K562 (cell line): ENCODE data around the gene BCL7B. TPM values are rescaled to one million over a fixed set of nuclear protein-coding genes. Genes with fewer than 3 reads are reported as not detected.
A peak's percentile ranks its signal among the peaks of the same experiment; 100 is the strongest.

ENCODE experiments used
- BCLAF1 ChIP-seq, 2 experiments: fragments of 450-650 bp in 1 of 2; IDR thresholded peaks; 2 replicates each; pipeline ENCODE4 v1.6.1; 2011 to 2017; ENCODE audit warnings: low read depth in 2 of 2, antibody characterized with exemption in 1 of 2, borderline replicate concordance in 1 of 2, low read length in 1 of 2, mild to moderate bottlenecking in 1 of 2, mixed read lengths in 1 of 2; ENCODE audit not compliant: control insufficient read depth in 1 of 2
- CCNT2 ChIP-seq: IDR thresholded peaks from 2 replicates; pipeline ENCODE4 v1.6.1; 2011; ENCODE audit warnings: borderline replicate concordance, low read depth, mild to moderate bottlenecking, moderate library complexity, mixed read lengths, low read length; ENCODE audit not compliant: insufficient read length; ENCODE audit errors: extremely low read depth
- FOXJ3 ChIP-seq: sonication (generic); formaldehyde crosslinking; IDR thresholded peaks from 2 replicates; pipeline ENCODE4 v1.4.0; 2020; ENCODE audit warnings: mild to moderate bottlenecking, missing genetic modification reagents
- HNRNPUL1 ChIP-seq: fragments of 200-400 bp; formaldehyde crosslinking; IDR thresholded peaks from 2 replicates; pipeline ENCODE4 v1.6.1; 2017; ENCODE audit warnings: low read length
- NELFE ChIP-seq: IDR thresholded peaks from 2 replicates; pipeline ENCODE4 v1.6.1; 2011; ENCODE audit warnings: mild to moderate bottlenecking; ENCODE audit not compliant: insufficient read depth, insufficient read length
- OTX1 ChIP-seq: fragments of 450-650 bp; formaldehyde crosslinking; IDR thresholded peaks from 2 replicates; pipeline ENCODE4 v1.4.0; 2022; ENCODE audit warnings: mild to moderate bottlenecking
- POLR2AphosphoS2 ChIP-seq: IDR thresholded peaks from 2 replicates; pipeline ENCODE4 v1.6.1; 2012; ENCODE audit warnings: low read length, improper control_type of control experiment
- RREB1 ChIP-seq: fragments of 250-450 bp; sonication (Bioruptor Pico); IDR thresholded peaks from 2 replicates; pipeline ENCODE4 v1.4.0; 2020
- SIN3B ChIP-seq: fragments of 450-650 bp; IDR thresholded peaks from 2 replicates; pipeline ENCODE4 v1.6.1; 2017; ENCODE audit warnings: low read depth, mild to moderate bottlenecking, moderate library complexity
- SNRNP70 ChIP-seq: fragments of 200-400 bp; formaldehyde crosslinking; optimal IDR thresholded peaks from 2 replicates; pipeline ENCODE3; 2017; ENCODE audit warnings: low read depth, low read length
- STAT5B ChIP-seq: fragments of 250-450 bp; sonication (Bioruptor Pico); IDR thresholded peaks from 2 replicates; pipeline ENCODE4 v1.8.0; 2021; ENCODE audit warnings: mild to moderate bottlenecking, inconsistent platforms
- STAT6 ChIP-seq: sonication (generic); formaldehyde crosslinking; IDR thresholded peaks from 2 replicates; pipeline ENCODE4 v1.8.1; 2023; ENCODE audit warnings: mild to moderate bottlenecking, missing genetic modification reagents
- THRAP3 ChIP-seq: fragments of 450-650 bp; IDR thresholded peaks from 2 replicates; pipeline ENCODE4 v1.6.1; 2016; ENCODE audit warnings: mild to moderate bottlenecking, inconsistent platforms, borderline replicate concordance
- TRIM24 ChIP-seq, 2 experiments: fragments of 450-650 bp; IDR thresholded peaks; 2 replicates each; pipeline ENCODE4 v1.6.1; 2016
- ZBED1 ChIP-seq: IDR thresholded peaks from 2 replicates; pipeline ENCODE4 v1.6.1; 2014
- ZNF512 ChIP-seq: IDR thresholded peaks from 2 replicates; pipeline ENCODE4 v1.6.1; 2016; ENCODE audit warnings: missing genetic modification characterization, missing compliant biosample characterization
- polyA plus RNA-seq, 8 experiments: library from polyadenylated mRNA; depleted of rRNA in 4 of 8; stranded (reverse) in 5 of 8; unstranded in 3 of 8; fragments of >200 nt; fragmentation: Nextera tagmentation in 2 of 8; fragmentation: Illumina TruSeq in 1 of 8; extraction: Ambion mirVana in 2 of 8; extraction: Trizol in 1 of 8; gene quantifications; 2 replicates each; pipeline versions ENCODE4 v1.2.1 to v1.2.3, GENCODE V29; 2011 to 2014; ENCODE audit warnings: inconsistent platforms in 1 of 8, missing spikeins in 1 of 8
- total RNA-seq, 7 experiments: library from RNA; depleted of rRNA in 6 of 7; stranded (reverse); fragments of >200 nt in 6 of 7; fragmentation: Illumina TruSeq in 2 of 7; extraction: Trizol in 2 of 7; gene quantifications; 2 replicates each; pipeline versions ENCODE4 v1.2.1 to v1.2.3, GENCODE V29; 2011 to 2021; ENCODE audit warnings: low replicate concordance in 1 of 7

BCL7B gene
- total and polyA plus RNA-seq, 9 of the 15 experiments (the other 6 are each of a cell fraction or from before 2014, with no cell fraction given): 10.0 to 73.2 (median 32.9) TPM

- TF ChIP-seq STAT6 (no peak), STAT5B (CRISPR knock-in tag) (no peak), ZNF512 (tag) (no peak), THRAP3 (no peak), FOXJ3 (CRISPR knock-in tag) (no peak), SIN3B (no peak), RREB1 (no peak), TRIM24 (IDR thresholded peaks at IDR 0.05) (peak; percentile 65 to 77; a peak in 3 of 4 replicates), BCLAF1 (IDR thresholded peaks at IDR 0.05; ENCODE audit: borderline replicate concordance in 1 of 2, control insufficient read depth in 1 of 2, low read depth in 2 of 2, low read length in 1 of 2) (no peak), CCNT2 (no peak), NELFE (no peak), POLR2AphosphoS2 (0 out of 2 replicates have a peak, but pooled peaks have one; percentile 45), ZBED1 (no peak), HNRNPUL1 (no peak), SNRNP70 (no peak), OTX1 (no peak)
These were observed 15.3 kb upstream of the BCL7B start (continued) for GRCh38 chr7:73572767-73573186.
